GM12864 (cell line): ENCODE data around the gene ESYT1.

ENCODE experiments used
- DNase-seq: peaks from one replicate; pipeline ENCODE4 v3.0.0-alpha.2; 2011; ENCODE audit warnings: low read depth
- H3K4me3 ChIP-seq: 2 replicates; pipeline ENCODE4 v1.5.1; 2011; ENCODE audit warnings: mild to moderate bottlenecking, low read depth, low read length, control low read depth
- CTCF ChIP-seq: IDR thresholded peaks from 2 replicates; pipeline ENCODE4 v1.5.1; 2011; ENCODE audit warnings: low read depth, mild to moderate bottlenecking, moderate library complexity, low read length, control low read depth, inconsistent platforms; ENCODE audit errors: missing control alignments

The ESYT1 gene

GRCh38 chr12:56126732-56127239, 1.3 kb upstream of the ESYT1 start:
- no peak for DNase-seq

GRCh38 chr12:56127485-56127887, 581 bp upstream of the ESYT1 start:
- no peak for DNase-seq
- peak overlapping the region; percentile 44 for H3K4me3 ChIP-seq
- TF ChIP-seq CTCF = no peak

More at GRCh38 chr12:56126732-56127239, 1.3 kb upstream of the ESYT1 start:
- peak overlapping the region; percentile 44; the same call in 1 of the 2 replicates for H3K4me3 ChIP-seq
- TF ChIP-seq CTCF = no peak

- H3K4me3 ChIP-seq = peak overlapping the region; percentile 88
- no peak for TF ChIP-seq CTCF
- no peak for DNase-seq
These were observed 671 bp downstream of the ESYT1 start for GRCh38 chr12:56128670-56129205.

- TF ChIP-seq CTCF = no peak
- peak overlapping the region; percentile 88 for H3K4me3 ChIP-seq
- DNase-seq = no peak
These were observed 1.3 kb downstream of the ESYT1 start for GRCh38 chr12:56129206-56129941.

GRCh38 chr12:56129942-56130495, 2.0 kb downstream of the ESYT1 start:
- peak overlapping the region; percentile 88; the same call in 1 of the 2 replicates for H3K4me3 ChIP-seq
- TF ChIP-seq CTCF = no peak
- no peak for DNase-seq

GRCh38 chr12:56130876-56131275, 2.8 kb downstream of the ESYT1 start:
- no peak for TF ChIP-seq CTCF
- no peak overlapping the region for H3K4me3 ChIP-seq

More at GRCh38 chr12:56130876-56131275, 2.8 kb downstream of the ESYT1 start:
- no peak for DNase-seq
